ENCODE measurements around the gene MAFG.
A peak's percentile ranks its signal among the peaks of the same experiment; 100 is the strongest.

The MAFG gene

GRCh38 chr17:81934850-81935708 is 7.5 kb upstream of the MAFG start:
- DNase-seq = no peak

GRCh38 chr17:81934098-81934757 is 6.7 kb upstream of the MAFG start:
- DNase-seq = no peak

GRCh38 chr17:81933178-81933699 is 5.7 kb upstream of the MAFG start:
- no peak for DNase-seq

- DNase-seq = no peak
Observed at GRCh38 chr17:81932333-81932983, 4.9 kb upstream of the MAFG start.

- DNase-seq = no peak
Observed at GRCh38 chr17:81931557-81932332, 4.2 kb upstream of the MAFG start.

GRCh38 chr17:81931189-81931556 is 3.6 kb upstream of the MAFG start:
- DNase-seq = no peak

- no peak for DNase-seq
Observed at GRCh38 chr17:81930142-81931125, 2.9 kb upstream of the MAFG start.

- DNase-seq = no peak
Observed at GRCh38 chr17:81929253-81930141, 2.0 kb upstream of the MAFG start.

- DNase-seq = no peak
Observed at GRCh38 chr17:81928544-81929252, 1.2 kb upstream of the MAFG start.

- no peak for DNase-seq
Observed at GRCh38 chr17:81927152-81927652, 333 bp downstream of the MAFG start.

GRCh38 chr17:81926451-81927151 is 934 bp downstream of the MAFG start:
- peak; percentile 52 for DNase-seq

- no peak for DNase-seq
Observed at GRCh38 chr17:81925860-81926450, 1.6 kb downstream of the MAFG start.

- DNase-seq = peak; percentile 19
Observed at GRCh38 chr17:81924557-81925532, 2.7 kb downstream of the MAFG start.

GRCh38 chr17:81923302-81924260 is 4.0 kb downstream of the MAFG start:
- DNase-seq = no peak

GRCh38 chr17:81922566-81923301 is 4.8 kb downstream of the MAFG start:
- no peak for DNase-seq

Data from CD4-positive, alpha-beta T cell treated with Interleukin-4 for 4 hours (primary cell).